HG02571 (cell line): ENCODE data around the gene TRAPPC4.
A peak's percentile ranks its signal among the peaks of the same experiment; 100 is the strongest.

Source experiments
- ATAC-seq: cut with Tn5 transposase; IDR thresholded peaks from one replicate; pipeline ENCODE4 v1.9.1; 2021; ENCODE audit warnings: mild to moderate bottlenecking, moderate library complexity; ENCODE audit not compliant: unreplicated experiment

TRAPPC4 gene

DNA sequence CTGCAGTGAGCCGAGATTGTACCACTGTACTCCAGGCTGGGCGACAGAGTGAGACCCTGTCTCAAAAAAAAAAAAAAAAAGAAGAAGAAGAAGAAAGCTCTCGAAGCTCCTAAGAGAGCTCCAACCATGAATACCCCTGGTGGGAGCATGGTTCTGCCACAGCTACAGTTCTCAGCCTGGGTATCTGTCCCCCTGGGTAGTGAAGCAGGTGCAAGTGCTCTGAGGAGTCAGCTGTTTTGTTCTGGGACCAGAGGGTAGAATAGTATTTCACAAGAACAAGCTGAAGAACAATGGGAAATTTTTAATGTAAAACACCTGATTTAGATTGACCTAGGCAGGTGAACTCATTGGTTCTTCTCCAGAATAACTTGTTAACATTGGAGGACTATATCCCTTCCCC, 42.7 kb downstream of the TRAPPC4 start:
- ATAC-seq = no peak

DNA sequence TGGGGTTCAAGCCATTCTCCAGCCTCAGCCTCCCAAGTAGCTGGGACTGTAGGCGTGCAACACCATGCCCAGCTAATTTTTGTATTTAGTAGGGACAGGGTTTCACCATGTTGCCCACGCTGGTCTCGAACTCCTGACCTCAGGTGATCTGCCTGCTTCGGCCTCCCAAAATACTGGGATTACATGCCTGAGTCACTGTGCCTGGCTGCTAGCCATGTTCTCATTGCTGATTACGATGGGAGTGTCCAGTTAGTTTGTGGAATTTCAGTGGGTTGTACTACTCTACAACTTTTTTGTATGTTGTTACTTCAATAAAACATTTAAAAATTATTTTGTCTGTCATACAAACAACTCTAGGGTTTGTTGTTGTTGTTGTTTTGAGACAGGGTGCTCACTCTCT, 44.2 kb downstream of the TRAPPC4 start:
- no peak for ATAC-seq

GRCh38 chr11:119065369-119065768, 46.8 kb downstream of the TRAPPC4 start:
- no peak for ATAC-seq

- peak; percentile 87 for ATAC-seq
These were observed 49.0 kb downstream of the TRAPPC4 start, which contains the start of gene VPS11 for GRCh38 chr11:119067371-119068222. Gene VPS11, plus strand, starts transcription at chr11:119067818. Its CDS starts 6 bp downstream, at chr11:119067824.
